Liver (tissue), 3 donors: ENCODE measurements around the gene LMF1.

Experiments used
- CTCF ChIP-seq: fragments of 150-350 bp; IDR thresholded peaks from 2 replicates; pipeline ENCODE4 v1.5.1; 2017; ENCODE audit warnings: improper control_type of control experiment, low read depth, low read length; ENCODE audit not compliant: missing input control
- EGR1 ChIP-seq, 2 donors: IDR thresholded peaks; 2 replicates each; pipeline ENCODE4 v1.6.1; 2016 to 2018; ENCODE audit warnings: antibody characterized with exemption in 2 of 2, low read depth in 2 of 2
- FOXA1 ChIP-seq: IDR thresholded peaks from 2 replicates; pipeline ENCODE4 v1.6.1; 2016; ENCODE audit warnings: antibody characterized with exemption
- GABPA ChIP-seq, 2 donors: IDR thresholded peaks in 1 of 2; conservative IDR thresholded peaks in 1 of 2; 2 replicates each; pipeline ENCODE4 v1.6.1; 2016; ENCODE audit warnings: antibody characterized with exemption in 2 of 2, mild to moderate bottlenecking in 1 of 2, moderate library complexity in 1 of 2
- JUND ChIP-seq, 2 donors: IDR thresholded peaks; 2 replicates each; pipeline ENCODE4 v1.6.1; 2016; ENCODE audit warnings: antibody characterized with exemption in 2 of 2
- MAX ChIP-seq: IDR thresholded peaks from 2 replicates; pipeline ENCODE4 v1.6.1; 2016; ENCODE audit warnings: antibody characterized with exemption
- RAD21 ChIP-seq, 2 donors: IDR thresholded peaks; 2 replicates each; pipeline ENCODE4 v1.6.1; 2016; ENCODE audit warnings: antibody characterized with exemption in 2 of 2, mild to moderate bottlenecking in 2 of 2
- RXRA ChIP-seq, 2 donors: IDR thresholded peaks; 2 replicates each; pipeline ENCODE4 v1.6.1; 2017 to 2018; ENCODE audit warnings: antibody characterized with exemption in 2 of 2, mild to moderate bottlenecking in 1 of 2
- SP1 ChIP-seq: IDR thresholded peaks from 2 replicates; pipeline ENCODE4 v1.6.1; 2018; ENCODE audit warnings: antibody characterized with exemption, mild to moderate bottlenecking
- TAF1 ChIP-seq: conservative IDR thresholded peaks from 2 replicates; pipeline ENCODE4 v1.6.1; 2016; ENCODE audit warnings: antibody characterized with exemption, mild to moderate bottlenecking
- YY1 ChIP-seq: IDR thresholded peaks from 2 replicates; pipeline ENCODE4 v1.6.1; 2016; ENCODE audit warnings: antibody characterized with exemption, mild to moderate bottlenecking
- ZBTB33 ChIP-seq: IDR thresholded peaks from 2 replicates; pipeline ENCODE4 v1.6.1; 2016; ENCODE audit warnings: antibody characterized with exemption
- TF ChIP-seq, protein P1 (sequence below): IDR thresholded peaks from 2 replicates; pipeline ENCODE4 v1.6.1; 2016; ENCODE audit warnings: antibody characterized with exemption, mild to moderate bottlenecking
- TF ChIP-seq, protein P2 (sequence below): IDR thresholded peaks from 2 replicates; pipeline ENCODE4 v1.6.1; 2016; ENCODE audit warnings: antibody characterized with exemption
- donor health status: healthy.
- donor health status: healthy.

- no peak for TF ChIP-seq MAX
- TF ChIP-seq SP1, result no peak
- no peak for TF ChIP-seq CTCF
- TF ChIP-seq ZBTB33, result no peak
- TF ChIP-seq TAF1, result no peak
- TF ChIP-seq EGR1 (IDR thresholded peaks at IDR 0.05; ENCODE audit: low read depth in 2 of 2), result no peak
- TF ChIP-seq, protein P1, sequence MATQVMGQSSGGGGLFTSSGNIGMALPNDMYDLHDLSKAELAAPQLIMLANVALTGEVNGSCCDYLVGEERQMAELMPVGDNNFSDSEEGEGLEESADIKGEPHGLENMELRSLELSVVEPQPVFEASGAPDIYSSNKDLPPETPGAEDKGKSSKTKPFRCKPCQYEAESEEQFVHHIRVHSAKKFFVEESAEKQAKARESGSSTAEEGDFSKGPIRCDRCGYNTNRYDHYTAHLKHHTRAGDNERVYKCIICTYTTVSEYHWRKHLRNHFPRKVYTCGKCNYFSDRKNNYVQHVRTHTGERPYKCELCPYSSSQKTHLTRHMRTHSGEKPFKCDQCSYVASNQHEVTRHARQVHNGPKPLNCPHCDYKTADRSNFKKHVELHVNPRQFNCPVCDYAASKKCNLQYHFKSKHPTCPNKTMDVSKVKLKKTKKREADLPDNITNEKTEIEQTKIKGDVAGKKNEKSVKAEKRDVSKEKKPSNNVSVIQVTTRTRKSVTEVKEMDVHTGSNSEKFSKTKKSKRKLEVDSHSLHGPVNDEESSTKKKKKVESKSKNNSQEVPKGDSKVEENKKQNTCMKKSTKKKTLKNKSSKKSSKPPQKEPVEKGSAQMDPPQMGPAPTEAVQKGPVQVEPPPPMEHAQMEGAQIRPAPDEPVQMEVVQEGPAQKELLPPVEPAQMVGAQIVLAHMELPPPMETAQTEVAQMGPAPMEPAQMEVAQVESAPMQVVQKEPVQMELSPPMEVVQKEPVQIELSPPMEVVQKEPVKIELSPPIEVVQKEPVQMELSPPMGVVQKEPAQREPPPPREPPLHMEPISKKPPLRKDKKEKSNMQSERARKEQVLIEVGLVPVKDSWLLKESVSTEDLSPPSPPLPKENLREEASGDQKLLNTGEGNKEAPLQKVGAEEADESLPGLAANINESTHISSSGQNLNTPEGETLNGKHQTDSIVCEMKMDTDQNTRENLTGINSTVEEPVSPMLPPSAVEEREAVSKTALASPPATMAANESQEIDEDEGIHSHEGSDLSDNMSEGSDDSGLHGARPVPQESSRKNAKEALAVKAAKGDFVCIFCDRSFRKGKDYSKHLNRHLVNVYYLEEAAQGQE, result no peak
- TF ChIP-seq YY1, result no peak
- no peak for TF ChIP-seq RXRA (IDR thresholded peaks at IDR 0.05)
- TF ChIP-seq JUND (IDR thresholded peaks at IDR 0.05), result no peak
- TF ChIP-seq, protein P2, sequence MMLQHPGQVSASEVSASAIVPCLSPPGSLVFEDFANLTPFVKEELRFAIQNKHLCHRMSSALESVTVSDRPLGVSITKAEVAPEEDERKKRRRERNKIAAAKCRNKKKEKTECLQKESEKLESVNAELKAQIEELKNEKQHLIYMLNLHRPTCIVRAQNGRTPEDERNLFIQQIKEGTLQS, result no peak
- TF ChIP-seq FOXA1, result no peak
- no peak for TF ChIP-seq GABPA (IDR thresholded peaks at IDR 0.05 in 1 of 2, conservative IDR thresholded peaks at IDR 0.05 in 1 of 2)
- TF ChIP-seq RAD21 (IDR thresholded peaks at IDR 0.05), result no peak
Observed at GRCh38 chr16:965487-965886, 5.3 kb downstream of the LMF1 start.
